ENCODE results near the gene NDFIP2. TPM values are rescaled to one million over a fixed set of nuclear protein-coding genes. Genes with fewer than 3 reads are reported as not detected.

Gene NDFIP2
- total RNA-seq, 1 donor from 2014 or later, result 35.0 TPM

DNA sequence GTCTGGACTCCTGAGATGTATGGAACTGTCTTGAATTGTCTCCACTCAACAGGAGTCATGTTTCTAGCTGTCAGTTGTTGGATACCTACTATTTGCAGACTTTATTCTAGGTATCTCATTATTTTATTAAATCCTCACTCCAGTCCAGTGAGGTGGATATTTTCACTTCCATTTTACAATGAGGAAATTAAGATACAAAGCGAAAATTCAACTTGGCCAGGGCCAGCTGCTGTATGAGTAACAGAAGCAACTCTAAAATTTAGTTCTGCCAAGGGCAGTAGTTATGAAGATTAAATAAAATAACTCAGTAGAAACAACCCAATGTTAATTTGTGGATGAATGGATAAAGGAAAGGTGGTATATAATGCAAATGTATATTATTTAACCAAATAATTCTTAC is 12.6 kb upstream of the NDFIP2 start:
- H3K4me3 ChIP-seq (ENCODE audit: low read depth, low read length), result no peak overlapping the region
- TF ChIP-seq, protein P1, sequence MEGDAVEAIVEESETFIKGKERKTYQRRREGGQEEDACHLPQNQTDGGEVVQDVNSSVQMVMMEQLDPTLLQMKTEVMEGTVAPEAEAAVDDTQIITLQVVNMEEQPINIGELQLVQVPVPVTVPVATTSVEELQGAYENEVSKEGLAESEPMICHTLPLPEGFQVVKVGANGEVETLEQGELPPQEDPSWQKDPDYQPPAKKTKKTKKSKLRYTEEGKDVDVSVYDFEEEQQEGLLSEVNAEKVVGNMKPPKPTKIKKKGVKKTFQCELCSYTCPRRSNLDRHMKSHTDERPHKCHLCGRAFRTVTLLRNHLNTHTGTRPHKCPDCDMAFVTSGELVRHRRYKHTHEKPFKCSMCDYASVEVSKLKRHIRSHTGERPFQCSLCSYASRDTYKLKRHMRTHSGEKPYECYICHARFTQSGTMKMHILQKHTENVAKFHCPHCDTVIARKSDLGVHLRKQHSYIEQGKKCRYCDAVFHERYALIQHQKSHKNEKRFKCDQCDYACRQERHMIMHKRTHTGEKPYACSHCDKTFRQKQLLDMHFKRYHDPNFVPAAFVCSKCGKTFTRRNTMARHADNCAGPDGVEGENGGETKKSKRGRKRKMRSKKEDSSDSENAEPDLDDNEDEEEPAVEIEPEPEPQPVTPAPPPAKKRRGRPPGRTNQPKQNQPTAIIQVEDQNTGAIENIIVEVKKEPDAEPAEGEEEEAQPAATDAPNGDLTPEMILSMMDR (conservative IDR thresholded peaks at IDR 0.05; ENCODE audit: low read depth, low read length), result no peak
- no peak for DNase-seq (ENCODE audit: low read depth)

DNA sequence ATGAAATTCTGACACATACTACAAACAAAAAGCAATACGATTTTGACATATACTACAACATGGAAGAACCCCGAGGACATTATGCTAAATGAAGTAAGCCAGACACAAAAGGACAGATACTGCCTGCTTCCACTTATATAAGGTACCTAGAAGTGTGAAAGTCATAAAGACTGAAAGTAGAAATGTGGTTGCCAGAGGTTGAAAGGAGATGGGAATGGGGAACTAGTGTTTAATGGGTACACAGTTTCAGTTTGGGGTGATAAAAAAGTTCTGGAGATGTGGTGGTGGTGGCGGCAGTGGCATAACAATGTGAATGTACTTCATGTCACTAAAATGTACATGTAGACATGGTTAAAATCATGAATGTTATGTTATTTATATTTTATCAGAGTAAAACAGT is 12.1 kb upstream of the NDFIP2 start:
- TF ChIP-seq, protein P1 (conservative IDR thresholded peaks at IDR 0.05; ENCODE audit: low read depth, low read length), result no peak
- H3K4me3 ChIP-seq (ENCODE audit: low read depth, low read length), result no peak overlapping the region
- DNase-seq (ENCODE audit: low read depth), result no peak

DNA sequence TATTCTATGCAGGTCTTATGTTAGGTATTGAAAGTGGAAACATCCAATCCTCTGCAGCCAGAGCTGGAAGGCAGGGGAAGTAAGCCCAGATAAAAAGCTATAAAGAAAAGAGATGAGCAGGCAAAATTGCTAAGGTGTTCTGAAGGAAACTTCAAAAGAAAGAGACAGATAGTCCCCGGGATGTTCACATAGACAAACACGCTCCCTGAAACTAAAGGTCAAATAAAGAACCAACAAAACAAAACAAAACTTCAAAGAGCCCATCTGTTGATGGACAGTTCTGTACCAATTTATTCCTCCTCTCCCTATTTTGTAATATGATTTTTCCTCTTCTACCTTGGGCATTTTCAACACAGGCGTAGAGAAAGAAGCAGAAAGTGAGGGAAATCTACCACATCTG is 11.3 kb upstream of the NDFIP2 start:
- no peak overlapping the region for H3K4me3 ChIP-seq (ENCODE audit: low read depth, low read length)
- TF ChIP-seq, protein P1 (conservative IDR thresholded peaks at IDR 0.05; ENCODE audit: low read depth, low read length), result no peak
- DNase-seq (ENCODE audit: low read depth), result no peak

DNA sequence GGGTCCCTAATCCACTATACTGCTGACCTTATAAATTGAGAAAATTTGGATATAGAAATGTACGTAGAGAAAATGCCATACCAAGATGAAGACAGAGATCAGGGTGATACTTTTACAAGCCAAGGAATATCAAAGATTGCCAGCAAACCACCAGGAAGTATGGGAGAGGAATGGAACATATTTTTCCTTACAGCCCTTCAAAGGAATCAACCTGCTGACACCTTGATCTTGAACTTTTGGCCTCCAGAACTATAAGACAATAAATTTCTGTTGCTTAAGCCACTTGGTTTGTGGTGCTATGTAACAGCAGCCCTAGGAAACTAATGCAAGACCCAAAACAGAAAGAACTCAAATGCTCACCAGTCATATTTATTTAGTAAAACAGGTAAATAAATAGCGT is 10.3 kb upstream of the NDFIP2 start:
- TF ChIP-seq, protein P1 (conservative IDR thresholded peaks at IDR 0.05; ENCODE audit: low read depth, low read length), result no peak
- no peak for DNase-seq (ENCODE audit: low read depth)
- H3K4me3 ChIP-seq (ENCODE audit: low read depth, low read length), result no peak overlapping the region

DNA sequence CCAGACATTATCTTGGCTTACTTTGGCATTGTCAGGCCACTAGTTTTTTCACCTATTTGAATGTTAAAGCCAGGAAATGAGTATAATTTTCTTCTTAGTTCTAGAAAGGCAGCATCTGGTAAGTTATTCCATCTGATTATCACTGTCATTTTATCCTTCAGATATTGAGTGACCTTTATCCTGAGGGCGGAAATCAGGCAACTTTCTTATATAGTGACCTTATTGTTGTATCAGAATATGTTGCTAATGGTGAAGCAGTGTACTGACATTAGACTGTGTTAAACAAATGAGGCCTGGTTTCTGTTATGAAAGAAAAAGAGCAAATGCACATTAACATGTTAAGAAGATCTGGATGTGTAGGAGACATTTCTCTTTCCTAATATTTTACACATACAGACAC is 5.4 kb upstream of the NDFIP2 start:
- TF ChIP-seq, protein P1 (conservative IDR thresholded peaks at IDR 0.05; ENCODE audit: low read depth, low read length), result no peak
- no peak overlapping the region for H3K4me3 ChIP-seq (ENCODE audit: low read depth, low read length)
- DNase-seq (ENCODE audit: low read depth), result no peak

DNA sequence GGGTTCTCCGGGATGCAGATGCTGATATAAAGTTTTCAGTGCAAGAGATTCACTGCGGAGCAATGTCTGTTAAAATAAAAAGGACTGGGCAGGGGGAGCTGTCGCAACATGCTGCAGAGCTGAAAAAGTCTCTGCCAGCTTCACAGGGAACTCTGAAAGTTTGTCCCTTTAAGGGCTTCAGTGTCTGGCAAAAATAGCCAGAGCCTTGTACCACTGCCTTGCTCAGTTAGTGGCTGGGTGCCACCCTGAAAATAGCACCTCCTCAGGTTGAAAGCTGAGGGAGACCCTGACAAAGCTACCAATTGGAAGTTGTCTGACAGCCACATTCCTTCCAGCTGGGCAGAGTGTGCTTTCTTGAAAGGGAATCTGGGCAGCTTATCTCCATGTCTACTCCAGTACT is 3.0 kb upstream of the NDFIP2 start:
- DNase-seq (ENCODE audit: low read depth), result no peak
- TF ChIP-seq, protein P1 (conservative IDR thresholded peaks at IDR 0.05; ENCODE audit: low read depth, low read length), result peak; percentile 8
- H3K4me3 ChIP-seq (ENCODE audit: low read depth, low read length), result no peak overlapping the region

DNA sequence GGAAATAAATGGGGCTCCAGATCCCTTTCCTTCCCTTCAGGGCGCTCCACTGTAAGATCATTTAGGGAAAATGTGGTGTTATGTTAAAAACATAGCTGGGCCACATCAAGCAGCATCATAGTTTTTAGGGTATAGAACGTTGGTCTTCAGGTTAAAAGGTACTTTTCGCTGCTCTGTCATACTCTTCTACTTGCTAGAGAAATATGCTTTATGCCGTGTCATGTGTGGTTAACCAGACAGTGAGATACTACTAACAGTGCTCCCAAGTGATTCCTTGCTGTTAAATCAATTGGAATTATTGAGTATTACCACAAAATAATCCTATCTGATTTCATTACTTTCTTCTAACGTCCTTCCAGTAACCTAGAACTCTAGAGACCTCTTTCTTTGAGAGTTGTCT is 1.1 kb upstream of the NDFIP2 start:
- TF ChIP-seq, protein P1 (conservative IDR thresholded peaks at IDR 0.05; ENCODE audit: low read depth, low read length), result no peak
- DNase-seq (ENCODE audit: low read depth), result no peak
- no peak overlapping the region for H3K4me3 ChIP-seq (ENCODE audit: low read depth, low read length)

Measured in epithelial cell of proximal tubule (primary cell).